ENCODE results near the gene MYO1D.
A peak's percentile ranks its signal among the peaks of the same experiment; 100 is the strongest.
"Not testable (repeated sequence)": the region's sequence is repeated elsewhere in the genome, so short reads cannot be mapped to it uniquely, and the experiment has no call there.

MYO1D gene

GRCh38 chr17:32876417-32877163 lies at the start of gene MYO1D:
Gene MYO1D (minus strand): TSS chr17:32877124. CDS start chr17:32876872, 252 bp downstream.
- peak; percentile 58 to 69 (median 58) for DNase-seq (ENCODE audit: low read depth in 2 of 3, low spot score in 1 of 3)

- no peak for DNase-seq (ENCODE audit: low read depth in 2 of 3, low spot score in 1 of 3)
Measured at GRCh38 chr17:32926183-32926582, 49.3 kb upstream of the MYO1D start.

- DNase-seq (ENCODE audit: low read depth in 2 of 3, low spot score in 1 of 3) = not testable (repeated sequence)
Measured at GRCh38 chr17:32923905-32924304, 47.0 kb upstream of the MYO1D start.

- no peak for DNase-seq (ENCODE audit: low read depth in 2 of 3, low spot score in 1 of 3)
Measured at GRCh38 chr17:32921017-32921416, 44.1 kb upstream of the MYO1D start.

- DNase-seq (ENCODE audit: low read depth in 2 of 3, low spot score in 1 of 3) = no peak
Measured at GRCh38 chr17:32920293-32920692, 43.4 kb upstream of the MYO1D start.

GRCh38 chr17:32919876-32920275 lies 43.0 kb upstream of the MYO1D start:
- not testable (repeated sequence) for DNase-seq (ENCODE audit: low read depth in 2 of 3, low spot score in 1 of 3)

GRCh38 chr17:32917842-32918241 lies 40.9 kb upstream of the MYO1D start:
- DNase-seq (ENCODE audit: low read depth in 2 of 3, low spot score in 1 of 3) = no peak

GRCh38 chr17:32917081-32917480 lies 40.2 kb upstream of the MYO1D start:
- no peak for DNase-seq (ENCODE audit: low read depth in 2 of 3, low spot score in 1 of 3)

GRCh38 chr17:32916134-32916533 lies 39.2 kb upstream of the MYO1D start:
- no peak for DNase-seq (ENCODE audit: low read depth in 2 of 3, low spot score in 1 of 3)

GRCh38 chr17:32915245-32915644 lies 38.3 kb upstream of the MYO1D start:
- DNase-seq (ENCODE audit: low read depth in 2 of 3, low spot score in 1 of 3) = no peak

- peak in 1 of 3 donors; percentile 6 for DNase-seq (ENCODE audit: low read depth in 2 of 3, low spot score in 1 of 3)
Measured at GRCh38 chr17:32914181-32914580, 37.3 kb upstream of the MYO1D start.

GRCh38 chr17:32913593-32913992 lies 36.7 kb upstream of the MYO1D start:
- DNase-seq (ENCODE audit: low read depth in 2 of 3, low spot score in 1 of 3) = no peak

- DNase-seq (ENCODE audit: low read depth in 2 of 3, low spot score in 1 of 3) = no peak
Measured at GRCh38 chr17:32912218-32912897, 35.4 kb upstream of the MYO1D start.

- DNase-seq (ENCODE audit: low read depth in 2 of 3, low spot score in 1 of 3) = no peak
Measured at GRCh38 chr17:32910769-32911168, 33.8 kb upstream of the MYO1D start.

- peak; percentile 23 to 60 (median 60) for DNase-seq (ENCODE audit: low read depth in 2 of 3, low spot score in 1 of 3)
Measured at GRCh38 chr17:32909787-32910369, 33.0 kb upstream of the MYO1D start.

- no peak for DNase-seq (ENCODE audit: low read depth in 2 of 3, low spot score in 1 of 3)
Measured at GRCh38 chr17:32907583-32907982, 30.7 kb upstream of the MYO1D start.

- DNase-seq (ENCODE audit: low read depth in 2 of 3, low spot score in 1 of 3) = no peak
Measured at GRCh38 chr17:32904891-32905290, 28.0 kb upstream of the MYO1D start.

- no peak for DNase-seq (ENCODE audit: low read depth in 2 of 3, low spot score in 1 of 3)
Measured at GRCh38 chr17:32903774-32904673, 27.1 kb upstream of the MYO1D start.

GRCh38 chr17:32901743-32902142 lies 24.8 kb upstream of the MYO1D start:
- DNase-seq (ENCODE audit: low read depth in 2 of 3, low spot score in 1 of 3) = no peak

GRCh38 chr17:32899236-32900013 lies 22.5 kb upstream of the MYO1D start:
- DNase-seq (ENCODE audit: low read depth in 2 of 3, low spot score in 1 of 3) = no peak

Data from stimulated activated CD4-positive, alpha-beta T cell treated with anti-CD3 and anti-CD28 coated beads, Interleukin-12 subunit alpha, Interleukin-12 subunit beta, amount 100 ng/mL, for 48 hours (primary cell).